ENCODE data around the gene PREX1.
"Not testable (repeated sequence)": the region's sequence is repeated elsewhere in the genome, so short reads cannot be mapped to it uniquely, and the experiment has no call there.

Gene PREX1, protein sequence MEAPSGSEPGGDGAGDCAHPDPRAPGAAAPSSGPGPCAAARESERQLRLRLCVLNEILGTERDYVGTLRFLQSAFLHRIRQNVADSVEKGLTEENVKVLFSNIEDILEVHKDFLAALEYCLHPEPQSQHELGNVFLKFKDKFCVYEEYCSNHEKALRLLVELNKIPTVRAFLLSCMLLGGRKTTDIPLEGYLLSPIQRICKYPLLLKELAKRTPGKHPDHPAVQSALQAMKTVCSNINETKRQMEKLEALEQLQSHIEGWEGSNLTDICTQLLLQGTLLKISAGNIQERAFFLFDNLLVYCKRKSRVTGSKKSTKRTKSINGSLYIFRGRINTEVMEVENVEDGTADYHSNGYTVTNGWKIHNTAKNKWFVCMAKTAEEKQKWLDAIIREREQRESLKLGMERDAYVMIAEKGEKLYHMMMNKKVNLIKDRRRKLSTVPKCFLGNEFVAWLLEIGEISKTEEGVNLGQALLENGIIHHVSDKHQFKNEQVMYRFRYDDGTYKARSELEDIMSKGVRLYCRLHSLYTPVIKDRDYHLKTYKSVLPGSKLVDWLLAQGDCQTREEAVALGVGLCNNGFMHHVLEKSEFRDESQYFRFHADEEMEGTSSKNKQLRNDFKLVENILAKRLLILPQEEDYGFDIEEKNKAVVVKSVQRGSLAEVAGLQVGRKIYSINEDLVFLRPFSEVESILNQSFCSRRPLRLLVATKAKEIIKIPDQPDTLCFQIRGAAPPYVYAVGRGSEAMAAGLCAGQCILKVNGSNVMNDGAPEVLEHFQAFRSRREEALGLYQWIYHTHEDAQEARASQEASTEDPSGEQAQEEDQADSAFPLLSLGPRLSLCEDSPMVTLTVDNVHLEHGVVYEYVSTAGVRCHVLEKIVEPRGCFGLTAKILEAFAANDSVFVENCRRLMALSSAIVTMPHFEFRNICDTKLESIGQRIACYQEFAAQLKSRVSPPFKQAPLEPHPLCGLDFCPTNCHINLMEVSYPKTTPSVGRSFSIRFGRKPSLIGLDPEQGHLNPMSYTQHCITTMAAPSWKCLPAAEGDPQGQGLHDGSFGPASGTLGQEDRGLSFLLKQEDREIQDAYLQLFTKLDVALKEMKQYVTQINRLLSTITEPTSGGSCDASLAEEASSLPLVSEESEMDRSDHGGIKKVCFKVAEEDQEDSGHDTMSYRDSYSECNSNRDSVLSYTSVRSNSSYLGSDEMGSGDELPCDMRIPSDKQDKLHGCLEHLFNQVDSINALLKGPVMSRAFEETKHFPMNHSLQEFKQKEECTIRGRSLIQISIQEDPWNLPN (N-terminal part only)

GRCh38 chr20:48827855-48828733 lies at the start of gene PREX1:
Gene PREX1, minus strand, starts transcription at chr20:48827999. Its CDS starts 139 bp downstream, at chr20:48827860.
- peaks cover 16% of the 10 kb centered on the region for H3K4me1 ChIP-seq (ENCODE audit: control insufficient read depth, insufficient read depth, low read length)
- no peaks in the 10 kb centered on the region for H3K9me3 ChIP-seq (ENCODE audit: control insufficient read depth, insufficient read depth, low read depth, low read length)
- H3K27ac ChIP-seq (ENCODE audit: low read depth, low read length): no peak within 1 kb of the TSS; the same call in 1 of the 2 replicates
- H3K27me3 ChIP-seq (ENCODE audit: control insufficient read depth, insufficient read depth, low read length): peaks cover 60% of the 10 kb centered on the region
- no peaks in the 10 kb centered on the region for H3K36me3 ChIP-seq (ENCODE audit: control insufficient read depth, insufficient read depth, low read length)
- H3K9ac ChIP-seq (ENCODE audit: low read length): peak within 1 kb of the TSS; percentile 83
- H3K4me3 ChIP-seq (ENCODE audit: low read depth, low read length): peak within 1 kb of the TSS; percentile 94

GRCh38 chr20:48877304-48877703 lies 49.5 kb upstream of the PREX1 start:
- H3K27ac ChIP-seq (ENCODE audit: low read depth, low read length): no peak overlapping the region
- H3K27me3 ChIP-seq (ENCODE audit: control insufficient read depth, insufficient read depth, low read length): no peaks in the 10 kb centered on the region
- H3K9me3 ChIP-seq (ENCODE audit: control insufficient read depth, insufficient read depth, low read depth, low read length): no peaks in the 10 kb centered on the region
- H3K9ac ChIP-seq (ENCODE audit: low read length): no peak overlapping the region
- H3K4me3 ChIP-seq (ENCODE audit: low read depth, low read length): no peak overlapping the region
- H3K36me3 ChIP-seq (ENCODE audit: control insufficient read depth, insufficient read depth, low read length): no peaks in the 10 kb centered on the region
- H3K4me1 ChIP-seq (ENCODE audit: control insufficient read depth, insufficient read depth, low read length): peaks cover 5% of the 10 kb centered on the region; the same call in 1 of the 2 replicates

GRCh38 chr20:48875914-48876240 lies 48.1 kb upstream of the PREX1 start:
- Histone ChIP-seq H3K9me3 (ENCODE audit: control insufficient read depth, insufficient read depth, low read depth, low read length) (no peaks in the 10 kb centered on the region), H3K27me3 (ENCODE audit: control insufficient read depth, insufficient read depth, low read length) (no peaks in the 10 kb centered on the region), H3K27ac (ENCODE audit: low read depth, low read length) (no peak overlapping the region), H3K4me3 (ENCODE audit: low read depth, low read length) (no peak overlapping the region), H3K36me3 (ENCODE audit: control insufficient read depth, insufficient read depth, low read length) (no peaks in the 10 kb centered on the region), H3K9ac (ENCODE audit: low read length) (no peak overlapping the region), H3K4me1 (ENCODE audit: control insufficient read depth, insufficient read depth, low read length) (peaks cover 5% of the 10 kb centered on the region; the same call in 1 of the 2 replicates)

DNA sequence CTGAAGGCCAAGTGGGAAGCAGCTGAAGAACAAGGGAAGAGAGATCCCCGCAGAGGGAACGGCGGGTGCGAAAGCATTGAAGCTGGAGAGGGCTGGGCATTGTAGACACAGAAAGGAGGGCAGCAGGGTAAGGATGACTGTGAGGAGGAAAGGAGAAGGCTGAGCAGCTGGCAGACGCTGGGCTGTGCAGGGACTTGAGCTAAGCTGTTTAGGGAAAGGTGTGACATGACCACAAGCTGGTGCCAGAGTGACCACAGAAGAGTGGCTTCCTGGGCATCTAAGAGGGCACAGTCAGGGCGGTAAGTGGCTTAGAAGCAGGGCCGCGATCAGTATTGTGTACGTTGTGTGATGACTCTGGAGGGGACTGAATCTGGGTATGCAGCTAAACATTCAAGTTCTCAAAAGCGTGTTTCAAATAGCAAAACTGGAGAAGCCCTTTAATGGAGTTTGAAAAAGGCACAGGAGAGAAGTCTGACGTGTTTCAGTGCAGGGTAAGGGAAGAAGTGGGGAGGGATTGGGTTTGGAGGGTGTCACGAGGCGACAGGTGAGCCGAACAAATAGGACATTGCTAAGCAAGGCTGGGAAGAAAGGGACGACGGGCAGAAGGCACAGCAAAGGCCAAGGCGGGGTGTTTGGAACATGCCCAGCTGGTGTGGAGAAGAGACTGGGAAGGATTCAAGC lies 47.6 kb upstream of the PREX1 start:
- H3K9ac ChIP-seq (ENCODE audit: low read length): no peak overlapping the region
- peaks cover 5% of the 10 kb centered on the region; the same call in 1 of the 2 replicates for H3K4me1 ChIP-seq (ENCODE audit: control insufficient read depth, insufficient read depth, low read length)
- H3K36me3 ChIP-seq (ENCODE audit: control insufficient read depth, insufficient read depth, low read length): no peaks in the 10 kb centered on the region
- no peak overlapping the region for H3K4me3 ChIP-seq (ENCODE audit: low read depth, low read length)
- no peaks in the 10 kb centered on the region for H3K9me3 ChIP-seq (ENCODE audit: control insufficient read depth, insufficient read depth, low read depth, low read length)
- H3K27me3 ChIP-seq (ENCODE audit: control insufficient read depth, insufficient read depth, low read length): no peaks in the 10 kb centered on the region
- no peak overlapping the region for H3K27ac ChIP-seq (ENCODE audit: low read depth, low read length)

GRCh38 chr20:48869442-48869841 lies 41.6 kb upstream of the PREX1 start:
- not testable (repeated sequence) for H3K27ac ChIP-seq (ENCODE audit: low read depth, low read length); H3K4me1 ChIP-seq (ENCODE audit: control insufficient read depth, insufficient read depth, low read length); H3K9ac ChIP-seq (ENCODE audit: low read length); H3K9me3 ChIP-seq (ENCODE audit: control insufficient read depth, insufficient read depth, low read depth, low read length); H3K4me3 ChIP-seq (ENCODE audit: low read depth, low read length); H3K27me3 ChIP-seq (ENCODE audit: control insufficient read depth, insufficient read depth, low read length); H3K36me3 ChIP-seq (ENCODE audit: control insufficient read depth, insufficient read depth, low read length)

DNA sequence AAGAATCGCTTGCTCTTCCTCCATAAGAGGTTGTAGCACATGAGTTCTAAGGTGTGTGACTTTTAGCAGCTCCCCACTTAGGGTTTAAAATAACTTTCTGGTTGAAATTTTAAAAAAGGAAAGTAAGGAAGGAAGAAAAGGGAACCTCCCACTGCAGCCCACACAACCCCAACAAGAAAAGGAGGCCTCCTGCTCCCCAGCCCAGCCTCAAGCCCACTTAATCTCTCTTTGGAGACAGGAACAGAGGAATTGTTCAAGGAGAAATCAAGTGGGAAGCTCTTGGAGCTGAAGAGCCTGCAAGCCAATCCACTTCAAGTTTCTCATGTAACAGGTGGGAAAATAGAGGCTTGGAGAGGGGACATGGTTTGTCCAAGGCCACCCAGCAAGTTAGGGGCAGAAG lies 39.1 kb upstream of the PREX1 start:
- H3K9ac ChIP-seq (ENCODE audit: low read length): no peak overlapping the region
- H3K9me3 ChIP-seq (ENCODE audit: control insufficient read depth, insufficient read depth, low read depth, low read length): no peaks in the 10 kb centered on the region
- H3K36me3 ChIP-seq (ENCODE audit: control insufficient read depth, insufficient read depth, low read length): no peaks in the 10 kb centered on the region
- no peak overlapping the region for H3K27ac ChIP-seq (ENCODE audit: low read depth, low read length)
- no peaks in the 10 kb centered on the region for H3K27me3 ChIP-seq (ENCODE audit: control insufficient read depth, insufficient read depth, low read length)
- no peaks in the 10 kb centered on the region for H3K4me1 ChIP-seq (ENCODE audit: control insufficient read depth, insufficient read depth, low read length)
- H3K4me3 ChIP-seq (ENCODE audit: low read depth, low read length): no peak overlapping the region

DNA sequence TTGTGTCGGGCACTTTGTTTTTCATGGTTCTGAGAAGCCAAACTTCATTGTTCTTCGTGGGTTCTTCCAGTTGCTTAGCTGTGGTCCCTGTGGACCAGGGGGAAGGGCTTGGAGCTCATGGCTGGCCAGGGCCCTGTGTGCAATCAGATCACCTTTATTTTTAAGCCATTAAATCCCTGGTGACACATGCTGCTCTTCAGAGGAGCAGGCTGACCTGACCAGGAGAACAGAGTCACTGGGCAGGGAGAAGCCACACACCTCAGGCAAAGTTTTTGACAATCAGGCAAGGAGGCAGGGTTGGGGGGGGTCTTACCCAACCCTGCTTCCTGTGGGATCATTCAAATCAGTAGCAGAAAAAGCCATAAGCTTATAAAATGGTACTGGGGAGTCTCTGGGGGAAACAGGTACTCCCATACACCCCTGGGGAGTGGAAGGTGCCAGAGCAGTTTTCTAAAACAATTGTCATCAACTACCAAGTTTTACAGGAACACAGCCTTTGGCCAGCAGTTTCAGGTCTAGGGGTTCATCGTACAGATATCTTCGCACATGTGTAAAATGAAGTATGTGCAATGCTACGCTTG lies 37.0 kb upstream of the PREX1 start:
- H3K27ac ChIP-seq (ENCODE audit: low read depth, low read length): no peak overlapping the region
- no peaks in the 10 kb centered on the region for H3K9me3 ChIP-seq (ENCODE audit: control insufficient read depth, insufficient read depth, low read depth, low read length)
- no peaks in the 10 kb centered on the region for H3K4me1 ChIP-seq (ENCODE audit: control insufficient read depth, insufficient read depth, low read length)
- H3K9ac ChIP-seq (ENCODE audit: low read length): no peak overlapping the region
- no peaks in the 10 kb centered on the region for H3K36me3 ChIP-seq (ENCODE audit: control insufficient read depth, insufficient read depth, low read length)
- no peaks in the 10 kb centered on the region for H3K27me3 ChIP-seq (ENCODE audit: control insufficient read depth, insufficient read depth, low read length)
- H3K4me3 ChIP-seq (ENCODE audit: low read depth, low read length): no peak overlapping the region

DNA sequence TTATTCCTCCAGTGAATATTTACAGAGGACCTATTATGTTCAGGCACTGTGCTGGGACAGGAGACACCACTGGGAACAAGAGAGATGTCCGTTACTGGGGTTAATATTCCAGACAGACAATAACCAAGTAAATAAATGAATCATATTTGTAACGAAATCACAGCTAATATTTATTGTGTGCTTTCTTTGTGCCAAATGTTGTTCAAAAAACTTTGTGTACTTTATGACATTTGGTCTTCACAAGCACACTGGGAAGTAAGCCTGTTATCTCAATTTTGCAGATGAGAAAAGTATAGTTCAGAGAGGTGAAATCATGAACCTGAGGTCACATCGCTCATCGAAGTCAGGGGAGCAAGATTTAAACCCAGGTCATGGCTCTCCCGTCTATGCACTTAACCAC lies 36.5 kb upstream of the PREX1 start:
- H3K9me3 ChIP-seq (ENCODE audit: control insufficient read depth, insufficient read depth, low read depth, low read length): no peaks in the 10 kb centered on the region
- no peak overlapping the region for H3K9ac ChIP-seq (ENCODE audit: low read length)
- no peak overlapping the region for H3K4me3 ChIP-seq (ENCODE audit: low read depth, low read length)
- no peaks in the 10 kb centered on the region for H3K27me3 ChIP-seq (ENCODE audit: control insufficient read depth, insufficient read depth, low read length)
- no peaks in the 10 kb centered on the region for H3K36me3 ChIP-seq (ENCODE audit: control insufficient read depth, insufficient read depth, low read length)
- no peaks in the 10 kb centered on the region for H3K4me1 ChIP-seq (ENCODE audit: control insufficient read depth, insufficient read depth, low read length)
- H3K27ac ChIP-seq (ENCODE audit: low read depth, low read length): no peak overlapping the region

GRCh38 chr20:48862279-48862678 lies 34.5 kb upstream of the PREX1 start:
- no peak overlapping the region for H3K27ac ChIP-seq (ENCODE audit: low read depth, low read length)
- H3K4me3 ChIP-seq (ENCODE audit: low read depth, low read length): no peak overlapping the region
- H3K4me1 ChIP-seq (ENCODE audit: control insufficient read depth, insufficient read depth, low read length): no peaks in the 10 kb centered on the region; the same call in 1 of the 2 replicates
- H3K36me3 ChIP-seq (ENCODE audit: control insufficient read depth, insufficient read depth, low read length): no peaks in the 10 kb centered on the region
- no peaks in the 10 kb centered on the region for H3K9me3 ChIP-seq (ENCODE audit: control insufficient read depth, insufficient read depth, low read depth, low read length)
- H3K9ac ChIP-seq (ENCODE audit: low read length): no peak overlapping the region
- no peaks in the 10 kb centered on the region for H3K27me3 ChIP-seq (ENCODE audit: control insufficient read depth, insufficient read depth, low read length)
